GM21529 (cell line): Measurements from ENCODE around the gene TUBB.

ENCODE experiments used
- ATAC-seq: cut with Tn5 transposase; IDR thresholded peaks from one replicate; pipeline ENCODE4 v1.9.1; 2021; ENCODE audit not compliant: unreplicated experiment

TUBB gene

DNA sequence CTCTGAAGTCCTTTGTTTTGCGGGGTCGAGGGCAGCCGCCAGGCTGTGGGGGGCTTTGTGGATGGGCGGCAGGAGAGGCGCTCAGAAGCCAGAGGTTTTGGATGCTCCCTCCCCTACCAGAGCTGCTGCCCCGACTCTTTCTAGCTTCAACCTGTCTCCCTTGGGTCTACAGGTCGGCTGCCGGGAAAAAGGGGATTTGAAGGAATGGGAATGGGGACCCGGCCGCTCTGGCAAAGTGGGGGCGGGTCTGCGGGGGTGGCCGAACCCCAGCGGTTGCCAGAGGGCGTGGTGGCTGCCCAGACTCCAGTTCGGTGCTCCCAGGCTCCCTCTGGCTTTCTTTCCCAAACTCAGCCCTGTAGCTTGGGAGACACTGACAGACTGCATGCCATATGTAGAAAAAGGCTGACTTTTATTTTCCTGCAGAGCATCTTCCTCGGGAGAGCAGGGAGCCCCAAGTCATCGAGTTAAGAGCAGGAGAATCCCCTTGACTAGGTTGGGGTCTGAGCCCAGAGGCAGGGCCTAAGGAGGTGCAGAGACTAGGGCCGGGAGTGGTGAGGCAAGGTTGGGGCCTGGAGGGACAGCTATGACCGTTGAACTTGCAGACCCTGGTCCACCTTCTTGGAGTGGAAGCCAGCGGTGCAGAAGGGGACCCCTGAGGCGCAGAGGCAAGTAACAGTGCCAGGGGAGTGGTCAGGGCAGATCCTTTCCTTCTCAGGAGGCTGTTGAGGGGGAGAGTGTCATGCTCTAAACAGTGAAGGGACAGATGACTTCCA is 32.3 kb upstream of the TUBB start:
- ATAC-seq: no peak

DNA sequence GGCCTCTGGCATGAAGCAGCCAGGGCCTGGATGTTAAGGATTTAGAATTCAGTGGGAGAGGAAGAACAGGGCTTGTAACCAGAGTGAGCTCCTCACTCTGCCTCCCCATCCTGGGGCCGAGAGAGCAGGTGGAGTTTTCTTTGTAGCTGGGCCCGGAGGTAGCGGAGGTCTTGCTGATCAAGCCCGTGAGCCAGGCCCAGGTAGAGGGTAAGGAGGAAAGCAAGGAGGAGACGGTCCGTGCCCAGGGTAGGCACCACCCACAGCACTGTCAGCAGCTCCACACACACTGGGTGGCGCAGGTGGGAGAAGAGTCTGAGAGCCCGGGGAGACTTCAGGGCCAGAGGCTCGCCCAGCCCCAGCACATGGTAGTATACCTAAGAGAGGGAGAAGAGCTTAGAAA is 31.6 kb upstream of the TUBB start:
- ATAC-seq: no peak

DNA sequence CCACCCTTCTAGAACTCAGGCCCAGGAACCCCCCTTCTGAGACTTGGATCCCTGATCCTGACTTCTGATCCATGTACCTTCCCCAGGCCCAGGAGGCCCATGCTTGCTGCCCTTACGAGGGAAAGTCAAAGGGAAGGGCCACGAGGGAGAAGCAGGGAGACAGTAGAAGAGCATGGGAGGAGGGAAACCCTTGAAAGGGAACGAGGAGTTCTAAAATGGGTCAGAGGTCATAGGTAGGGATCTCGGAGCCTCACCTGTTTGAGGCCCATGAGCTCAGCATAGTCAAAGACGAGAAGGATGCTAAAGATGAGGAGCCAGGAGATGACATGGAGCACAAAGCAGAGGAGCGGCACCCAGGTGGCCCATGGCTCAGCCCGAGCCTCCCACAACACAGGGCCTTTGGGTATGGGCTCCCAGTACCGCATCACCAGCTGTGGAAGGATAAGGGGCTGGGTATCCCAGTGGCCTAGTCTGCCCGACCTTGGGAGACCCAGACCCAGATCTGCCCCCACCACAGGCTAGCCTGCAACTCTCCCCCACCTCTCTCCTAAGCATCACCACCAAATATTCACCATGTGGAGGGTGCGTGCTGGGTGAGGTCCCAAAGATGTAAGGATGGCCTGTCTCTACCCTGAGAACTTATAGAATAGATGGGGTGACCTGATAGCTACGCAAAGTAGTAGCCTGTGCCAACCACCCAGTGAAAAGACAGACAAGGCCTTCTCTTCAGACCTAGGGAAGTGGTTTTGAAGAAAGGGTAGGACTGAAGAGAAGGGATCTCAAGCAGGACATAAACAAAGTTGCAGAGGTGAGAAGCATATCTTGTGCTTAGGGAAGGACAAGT is 30.9 kb upstream of the TUBB start:
- ATAC-seq: no peak

DNA sequence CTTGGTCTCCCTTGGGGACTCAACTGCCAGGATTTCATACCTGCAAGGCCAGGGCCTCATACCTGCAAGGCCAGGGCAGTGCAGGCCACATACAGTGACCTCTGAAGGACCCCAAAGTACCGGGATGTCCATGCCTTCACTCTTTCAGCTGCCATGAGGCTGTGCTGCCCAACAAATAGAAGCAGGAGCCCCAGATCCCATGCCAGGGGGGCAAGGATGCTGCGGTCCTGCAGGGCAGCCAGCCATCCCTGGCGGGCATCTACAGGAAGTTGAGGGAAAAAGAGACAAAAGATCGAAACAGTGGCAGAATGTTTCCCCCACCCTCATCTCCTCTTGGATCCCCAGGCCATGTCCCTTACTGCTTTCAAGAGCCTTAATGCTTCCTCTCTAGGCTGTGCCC is 30.2 kb upstream of the TUBB start:
- no peak for ATAC-seq

DNA sequence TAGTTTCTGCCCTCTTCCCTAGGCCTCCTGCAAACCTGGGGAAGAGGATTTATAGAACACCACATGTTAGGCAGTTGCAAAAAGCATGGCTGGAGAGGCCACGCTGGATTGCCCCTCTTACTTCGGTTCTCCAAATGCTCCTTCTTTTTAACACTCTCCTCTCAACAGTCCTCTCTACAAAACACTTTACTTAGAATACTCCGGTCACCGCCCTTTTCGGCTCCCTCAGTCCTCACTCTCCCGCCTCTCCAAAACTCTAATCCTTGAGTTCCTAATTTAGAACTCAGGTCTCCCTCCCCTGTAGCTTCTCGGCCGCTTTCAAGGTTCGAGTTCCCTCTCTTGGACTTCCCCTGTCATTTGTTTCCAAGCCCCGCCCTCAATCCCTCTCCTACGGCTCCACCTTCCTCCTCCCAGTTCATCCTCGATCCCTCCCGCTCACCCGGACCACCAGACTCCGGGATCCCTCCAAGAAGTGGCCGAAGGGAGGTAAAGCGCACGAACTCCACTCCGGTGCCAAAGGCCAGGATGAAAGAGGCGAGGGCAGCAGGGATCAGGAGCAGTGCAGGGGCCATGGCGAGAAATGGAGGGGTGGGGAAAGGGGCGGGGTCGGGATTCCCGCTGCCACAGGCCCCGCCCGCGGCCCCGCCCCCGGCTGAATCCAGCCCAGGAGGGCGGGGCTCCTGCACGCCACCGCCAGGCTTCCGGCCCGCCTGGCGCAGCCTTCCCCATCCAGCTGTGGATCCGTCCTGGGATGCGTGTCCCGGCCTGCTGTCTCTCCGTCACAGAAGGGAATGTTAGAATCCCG is 29.5 kb upstream of the TUBB start, which contains the start of gene NRM:
Gene NRM, minus strand, starts transcription at position 582 of the 805 bp plus-strand sequence. Its CDS starts 10 bp downstream, at position 572.
- ATAC-seq: no peak

DNA sequence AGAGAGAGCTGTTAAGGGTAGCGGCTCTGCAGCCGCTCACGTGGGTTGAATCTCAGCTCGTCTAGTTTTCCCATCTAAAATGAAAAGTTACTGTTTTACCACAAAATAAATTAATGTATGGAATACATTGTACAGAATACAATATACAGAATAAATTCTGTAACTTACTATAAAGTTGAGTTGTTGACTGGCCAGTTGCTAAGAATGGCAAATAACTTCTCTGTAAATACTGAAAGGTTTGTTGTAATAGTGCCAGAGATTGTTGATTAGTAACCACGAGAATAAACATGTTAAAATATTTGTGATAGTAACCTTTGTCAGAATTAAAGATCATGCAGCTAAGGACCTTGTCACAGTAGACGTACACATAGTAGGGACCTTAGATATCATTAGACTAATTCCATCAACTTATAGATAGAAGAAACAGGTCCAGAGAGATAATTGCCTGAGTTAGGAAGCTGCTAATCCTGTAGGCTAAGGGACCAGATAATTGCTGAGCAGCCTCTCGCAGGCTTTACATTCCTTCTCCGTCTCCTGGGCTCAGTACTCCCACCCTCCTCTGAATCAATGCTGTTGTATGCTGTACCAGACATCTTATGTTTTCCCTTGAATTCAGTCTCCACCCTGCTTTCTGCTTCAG is 28.8 kb upstream of the TUBB start:
- no peak for ATAC-seq

DNA sequence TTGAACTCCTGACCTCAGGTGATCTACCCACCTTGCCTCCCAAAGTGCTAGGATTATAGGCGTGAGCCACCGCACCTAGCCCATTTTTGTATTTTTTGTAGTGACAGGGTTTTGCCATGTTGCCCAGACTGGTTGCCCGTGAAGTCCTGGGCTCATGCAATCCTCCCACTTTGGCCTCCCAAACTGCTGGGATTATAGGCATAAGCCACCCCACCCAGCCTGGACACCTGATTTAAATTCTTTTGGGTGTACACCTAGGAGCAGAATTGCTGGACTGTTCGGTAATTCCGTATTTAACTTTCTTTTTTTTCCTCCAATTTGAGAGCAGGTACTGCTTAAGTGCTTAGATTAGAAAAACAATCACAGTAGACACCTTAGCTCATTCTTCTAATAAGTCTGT is 23.7 kb upstream of the TUBB start:
- no peak for ATAC-seq

DNA sequence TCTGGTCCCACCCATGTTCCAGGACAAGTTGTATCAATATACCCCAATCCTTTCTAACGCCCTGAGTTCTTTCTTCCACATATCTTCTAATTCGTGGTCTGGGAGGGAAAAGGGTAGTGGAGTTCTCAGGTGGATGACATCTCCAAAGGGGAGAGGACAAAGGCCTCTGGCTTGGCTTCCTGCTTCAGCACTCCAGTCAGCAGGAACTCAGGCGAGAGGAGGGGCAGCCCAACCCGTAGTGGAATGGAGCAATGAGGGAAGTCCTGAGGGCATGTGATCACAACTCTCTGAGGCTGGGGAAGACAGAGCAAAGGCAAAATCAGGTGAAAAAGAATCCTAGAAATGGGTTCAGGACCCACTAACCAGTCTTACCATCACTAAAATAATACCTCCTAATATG is 19.8 kb upstream of the TUBB start:
- ATAC-seq: no peak

DNA sequence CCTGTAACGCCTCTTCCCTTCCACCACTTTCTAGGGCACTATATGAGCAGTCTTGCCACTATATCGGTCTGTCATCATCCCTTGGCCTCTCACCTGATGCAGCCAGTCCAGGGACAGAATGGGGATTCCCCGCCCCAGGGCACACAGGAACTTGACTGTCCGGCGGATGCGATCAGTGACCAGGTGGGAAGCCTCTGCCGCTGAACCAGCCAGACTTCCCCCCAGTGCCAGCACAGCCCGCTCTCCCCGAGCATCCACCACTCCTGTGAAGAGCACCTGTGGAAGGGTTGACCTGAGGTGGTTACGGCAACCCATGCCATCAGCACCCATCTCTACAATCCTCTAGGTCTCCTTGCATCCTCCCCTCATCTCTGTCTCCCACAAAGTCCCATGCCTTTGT is 17.1 kb upstream of the TUBB start:
- no peak for ATAC-seq

DNA sequence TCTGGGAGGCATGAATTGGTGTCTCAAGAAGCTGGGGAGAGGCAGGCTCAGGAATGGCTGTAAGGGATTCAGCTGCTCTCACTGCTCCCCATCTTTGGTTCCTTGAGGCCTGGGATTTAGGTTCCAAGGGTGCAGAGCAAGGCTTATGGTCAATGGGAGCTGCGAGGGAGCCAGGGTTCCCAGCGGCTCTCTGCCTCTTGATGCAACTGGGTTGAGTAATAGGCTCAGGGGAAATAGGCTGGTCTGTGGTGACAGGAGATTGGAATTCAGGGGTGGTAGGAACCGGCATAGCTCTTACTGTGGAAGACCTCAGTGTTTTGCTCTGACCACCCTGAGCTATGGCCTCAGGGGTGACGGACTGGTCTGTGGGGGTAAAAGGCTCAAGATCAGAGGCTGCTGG is 16.3 kb upstream of the TUBB start:
- no peak for ATAC-seq

DNA sequence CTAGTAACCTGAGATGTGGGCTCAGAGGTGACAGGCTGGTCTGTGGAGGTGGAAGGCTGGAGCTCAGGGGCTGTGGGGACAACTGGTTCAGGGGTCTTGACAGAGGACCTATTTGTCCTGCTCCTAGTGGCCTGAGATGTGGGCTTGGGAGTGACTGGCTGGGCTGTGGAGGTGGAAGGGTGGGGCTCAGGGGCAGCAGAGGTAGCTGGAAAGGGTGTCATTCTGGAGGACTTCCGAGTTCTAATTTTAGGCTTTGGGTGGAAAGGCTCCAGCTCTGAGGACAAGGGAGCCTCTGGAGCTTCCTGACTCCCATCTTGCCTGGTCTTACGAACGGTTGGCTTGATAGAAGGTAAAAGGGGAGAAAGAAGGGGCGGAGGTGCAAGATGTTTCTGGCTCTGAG is 14.5 kb upstream of the TUBB start:
- ATAC-seq: no peak

DNA sequence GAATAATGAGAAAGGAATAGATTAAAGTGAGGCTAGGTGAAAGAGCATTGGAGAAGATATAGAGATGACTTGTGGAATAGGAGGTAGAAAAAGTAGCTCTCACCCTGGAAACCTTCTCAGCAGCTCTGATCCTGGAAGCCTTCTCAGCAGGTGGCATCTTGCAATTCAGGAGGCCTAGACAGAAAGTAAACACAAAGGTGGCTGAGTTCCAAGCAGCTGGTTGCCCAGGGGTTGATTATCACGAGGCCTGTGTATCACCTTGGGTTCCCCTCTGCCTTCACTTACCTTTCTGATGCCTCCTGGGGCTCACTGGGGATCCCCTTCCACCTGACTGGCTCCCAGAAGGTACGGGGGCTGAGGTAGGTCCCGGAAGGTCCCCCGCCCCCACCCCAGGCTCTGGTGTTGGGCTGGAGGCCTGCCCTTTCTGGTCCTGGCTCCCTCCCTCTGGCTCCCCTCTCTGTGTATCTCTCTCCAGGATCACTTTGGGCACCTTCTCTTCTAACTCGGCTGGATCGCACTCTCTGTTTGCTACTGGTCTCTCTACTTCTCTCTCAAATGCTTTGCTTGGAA is 12.8 kb upstream of the TUBB start:
- ATAC-seq: no peak

DNA sequence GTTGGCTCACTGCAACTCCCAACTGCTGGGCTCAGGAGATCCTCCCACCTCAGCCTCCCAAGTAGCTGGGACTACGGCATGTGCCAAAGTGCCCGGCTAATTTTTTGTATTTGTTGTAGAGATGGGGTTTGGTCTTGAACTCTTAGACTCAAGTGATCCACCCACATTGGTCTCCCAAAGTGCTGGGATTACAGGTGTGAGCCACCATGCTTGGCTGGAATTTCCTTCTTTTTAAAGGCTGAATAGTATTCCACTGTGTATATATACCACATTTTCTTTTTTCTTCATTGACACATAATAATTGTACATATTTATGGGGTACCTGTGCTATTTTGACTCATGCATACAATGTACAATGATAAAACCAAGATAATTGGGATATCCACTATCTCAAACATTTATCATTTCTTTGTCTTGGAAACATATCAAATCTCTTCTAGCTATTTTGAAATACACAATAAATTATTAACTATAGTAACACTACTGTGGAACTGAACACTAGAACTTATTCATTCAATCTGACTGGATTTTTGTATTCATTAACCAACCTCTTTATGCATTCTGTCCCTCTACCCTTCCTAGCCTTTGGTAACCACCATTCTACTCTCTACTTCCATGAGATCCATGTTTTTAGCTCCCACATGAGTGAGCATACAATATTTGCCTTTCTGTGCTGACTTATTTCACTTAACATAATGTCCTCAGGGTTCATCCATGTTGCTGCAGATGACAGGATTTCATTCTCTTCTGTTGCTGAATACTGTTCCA is 10.9 kb upstream of the TUBB start:
- no peak for ATAC-seq

DNA sequence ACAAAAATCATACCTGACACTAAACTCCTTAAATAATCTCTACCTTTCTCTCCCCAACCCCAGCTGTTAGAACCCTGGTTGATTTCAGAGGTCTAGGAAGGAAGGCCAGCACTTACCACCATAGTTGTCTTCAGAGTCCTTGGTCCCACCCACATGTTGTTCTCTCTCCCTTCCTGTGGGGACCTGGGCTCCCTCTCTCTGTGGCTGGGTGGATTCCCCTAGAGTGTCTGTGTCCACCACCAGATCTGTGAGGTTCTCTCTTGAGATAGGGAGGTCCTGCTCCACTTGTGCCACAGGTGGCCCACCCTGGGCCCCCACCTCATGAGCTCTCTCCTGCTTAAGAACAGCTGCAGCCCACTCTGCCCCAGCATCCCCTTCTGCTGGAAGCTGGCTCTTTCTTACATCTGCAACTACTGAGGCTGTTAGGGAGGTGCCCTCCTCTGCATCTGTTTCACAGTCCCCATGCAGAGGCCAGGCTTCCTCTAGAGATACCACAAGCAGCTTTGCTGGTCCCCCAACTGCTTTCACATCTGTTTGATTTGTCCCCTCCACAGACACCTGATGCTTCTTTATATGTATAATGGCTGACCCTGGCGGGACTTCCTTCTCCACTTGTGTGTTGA is 8.3 kb upstream of the TUBB start:
- ATAC-seq: no peak

DNA sequence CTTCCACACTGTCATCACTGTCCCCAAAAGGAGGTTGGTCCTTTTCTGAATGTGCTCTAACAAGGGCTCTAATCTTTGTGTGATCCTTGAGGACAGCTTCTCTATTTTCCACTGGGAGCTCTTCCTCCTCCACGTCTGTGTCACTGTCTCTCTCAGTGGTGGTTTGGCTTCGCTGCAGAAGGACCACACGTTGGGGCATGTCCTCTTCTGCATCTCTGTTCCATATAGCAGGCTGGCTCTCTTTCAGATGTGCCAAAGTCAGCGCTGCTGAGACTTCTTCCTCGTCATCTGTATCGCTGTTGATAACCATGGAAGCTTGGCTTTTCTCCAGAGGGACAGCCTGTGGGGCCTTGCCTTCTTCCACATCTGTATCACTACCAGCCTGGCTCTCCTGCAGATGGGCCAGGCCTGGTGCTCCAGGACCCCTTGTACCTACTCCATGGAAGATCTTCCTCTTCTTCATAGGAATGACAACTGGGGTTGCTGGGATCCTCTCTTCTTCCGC is 7.7 kb upstream of the TUBB start:
- no peak for ATAC-seq

DNA sequence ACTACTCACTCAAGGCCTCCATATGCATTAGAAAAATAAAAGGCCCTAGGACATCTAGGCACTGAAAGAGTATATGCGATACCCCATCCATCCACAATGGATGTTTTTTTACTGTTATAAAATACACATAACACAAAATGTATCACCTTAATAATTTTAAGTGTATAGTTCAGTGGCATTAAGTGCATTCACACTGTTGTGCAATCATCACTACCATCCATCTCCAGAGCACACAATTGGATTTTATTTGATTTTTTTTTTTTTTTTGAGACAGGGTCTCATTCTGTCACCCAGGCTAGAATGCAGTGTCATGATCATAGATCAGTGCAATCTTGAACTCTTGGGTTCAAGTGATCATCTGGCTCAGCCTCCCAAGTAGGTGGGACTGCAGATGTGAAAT is 5.9 kb upstream of the TUBB start:
- ATAC-seq: no peak

DNA sequence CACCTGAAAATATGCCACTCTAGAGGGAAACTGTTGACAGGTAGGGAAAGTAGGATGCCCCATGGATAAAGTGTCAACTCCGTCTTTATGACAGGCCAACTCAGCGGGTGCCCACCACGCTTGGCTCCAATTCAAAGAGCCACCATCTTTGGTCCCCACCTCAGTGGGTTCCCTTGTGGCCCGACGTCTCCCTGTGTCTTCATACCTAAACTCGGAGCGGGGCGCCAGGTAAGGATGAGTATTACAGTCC is 3.3 kb upstream of the TUBB start:
- no peak for ATAC-seq

DNA sequence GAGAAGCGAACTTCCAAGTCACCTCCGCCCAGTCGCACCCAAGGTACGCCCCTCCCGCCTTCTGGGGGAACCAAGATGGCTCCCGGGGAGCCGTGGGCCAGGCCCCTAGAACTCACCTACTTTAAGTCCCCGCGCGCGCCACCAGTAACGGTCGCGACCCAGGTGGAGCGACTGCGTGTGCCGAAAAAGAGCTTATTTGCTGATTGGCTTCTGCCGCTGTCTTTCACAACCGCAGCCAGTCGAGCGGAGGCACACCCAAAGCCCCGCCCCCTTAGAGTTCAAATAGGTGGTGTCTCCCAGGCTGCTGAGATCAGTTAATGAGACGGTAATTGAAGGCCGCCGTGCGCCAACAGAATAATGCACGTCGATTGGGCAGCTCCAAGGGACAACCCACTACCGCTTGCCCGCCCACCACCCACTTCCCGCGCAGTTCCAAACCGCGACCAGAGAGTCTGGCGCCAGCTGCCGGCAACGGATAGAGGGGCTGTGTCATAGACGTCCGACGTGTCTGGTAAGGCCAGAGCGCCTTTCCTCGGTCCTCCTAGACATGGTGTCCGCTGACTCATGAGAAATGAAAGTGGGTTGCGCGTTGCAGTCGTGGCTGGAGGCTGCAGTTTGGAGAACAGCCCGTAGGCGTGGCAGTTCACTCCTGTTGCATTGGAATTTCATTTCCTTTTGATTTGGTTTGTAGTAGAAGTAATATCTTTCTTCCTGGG is 2.9 kb upstream of the TUBB start, which contains the start of gene MDC1:
Gene MDC1, minus strand, starts transcription at position 153 of the 716 bp plus-strand sequence. CDS start 2,106 bp downstream, outside the sequence.
- ATAC-seq: peak; percentile 68
